GM18873 (cell line): ENCODE data around the gene ZC3H18.

Experiments
- ATAC-seq: cut with Tn5 transposase; IDR thresholded peaks from one replicate; pipeline ENCODE4 v1.9.1; 2021; ENCODE audit warnings: mild to moderate bottlenecking, moderate library complexity, moderate number of reproducible peaks; ENCODE audit not compliant: unreplicated experiment, low FRiP score

ZC3H18 gene

GRCh38 chr16:88578446-88579313 is 8.5 kb downstream of the ZC3H18 start:
- no peak for ATAC-seq

- no peak for ATAC-seq
Measured at GRCh38 chr16:88580371-88580770, 10.2 kb downstream of the ZC3H18 start.

DNA sequence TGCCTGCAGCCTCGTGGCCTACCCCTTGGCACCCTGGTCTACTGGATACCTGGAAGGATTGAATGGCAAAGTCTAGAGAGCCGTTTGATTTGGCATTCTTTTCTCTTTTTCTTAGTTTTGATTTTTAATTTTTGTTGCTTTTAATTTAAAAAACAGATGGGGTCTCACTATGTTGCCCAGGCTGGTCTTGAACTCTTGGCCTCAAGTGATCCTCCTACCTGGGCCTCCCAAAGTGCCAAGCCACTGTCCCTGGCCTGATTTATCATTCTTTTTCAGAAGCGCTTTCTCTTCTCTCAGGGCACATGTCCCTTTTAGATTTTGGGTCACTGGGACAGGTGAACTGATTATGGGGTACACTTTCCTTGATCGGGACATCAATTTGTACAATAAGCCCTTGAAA is 10.8 kb downstream of the ZC3H18 start:
- no peak for ATAC-seq

DNA sequence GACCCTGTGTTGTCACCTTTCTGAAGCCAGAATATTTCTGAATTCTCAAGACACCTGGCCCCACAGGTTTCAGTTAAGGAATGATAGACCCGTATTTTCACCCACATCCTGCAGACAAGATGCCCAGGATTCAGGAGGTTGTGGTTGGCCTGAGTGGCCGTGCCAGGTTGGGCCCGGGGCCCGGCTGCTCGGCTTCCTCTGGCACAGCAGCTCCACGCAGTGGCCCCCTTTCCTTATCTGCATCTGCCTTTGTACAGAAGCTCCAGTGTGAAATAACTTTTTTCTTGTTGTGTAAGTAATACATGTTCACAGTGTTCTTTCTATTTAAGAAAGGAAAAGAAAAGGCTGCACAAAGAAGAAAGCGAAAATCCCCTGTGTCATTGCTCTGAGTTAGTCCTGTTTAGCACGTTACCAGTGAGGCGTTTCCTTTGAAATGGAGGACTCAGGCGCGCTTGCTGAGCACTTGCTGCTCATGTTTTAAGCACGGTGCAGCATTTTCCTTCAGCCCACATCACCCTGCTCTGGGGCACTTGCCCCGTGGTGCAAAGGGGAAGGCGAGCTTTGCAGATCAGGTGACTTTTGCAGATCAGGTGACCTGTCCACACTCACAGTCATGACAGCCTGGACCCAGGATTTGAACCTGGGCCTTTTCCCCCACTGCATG is 12.8 kb downstream of the ZC3H18 start:
- no peak for ATAC-seq

DNA sequence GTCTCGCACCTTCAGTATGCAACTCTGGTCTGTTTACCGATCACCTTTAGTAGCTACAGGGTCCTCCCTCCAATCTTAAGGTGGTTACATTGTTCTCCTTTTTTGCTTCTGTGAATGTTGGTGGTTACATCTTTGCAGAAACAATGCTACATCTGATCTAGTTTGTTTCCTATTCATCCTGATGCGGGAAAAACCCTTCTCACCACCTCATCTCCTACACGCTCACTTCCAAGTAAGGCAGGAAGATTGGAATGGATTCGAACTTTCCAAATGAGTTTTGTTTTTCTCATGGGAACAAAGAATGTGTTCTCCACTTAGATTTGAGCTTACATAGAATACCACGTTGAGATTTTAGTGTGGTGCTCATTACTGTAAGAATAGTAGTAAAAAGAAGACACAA is 14.5 kb downstream of the ZC3H18 start:
- ATAC-seq, result no peak

- ATAC-seq, result no peak
Measured at GRCh38 chr16:88585269-88585668, 15.1 kb downstream of the ZC3H18 start.

GRCh38 chr16:88585927-88586581 is 15.9 kb downstream of the ZC3H18 start:
- ATAC-seq, result no peak

DNA sequence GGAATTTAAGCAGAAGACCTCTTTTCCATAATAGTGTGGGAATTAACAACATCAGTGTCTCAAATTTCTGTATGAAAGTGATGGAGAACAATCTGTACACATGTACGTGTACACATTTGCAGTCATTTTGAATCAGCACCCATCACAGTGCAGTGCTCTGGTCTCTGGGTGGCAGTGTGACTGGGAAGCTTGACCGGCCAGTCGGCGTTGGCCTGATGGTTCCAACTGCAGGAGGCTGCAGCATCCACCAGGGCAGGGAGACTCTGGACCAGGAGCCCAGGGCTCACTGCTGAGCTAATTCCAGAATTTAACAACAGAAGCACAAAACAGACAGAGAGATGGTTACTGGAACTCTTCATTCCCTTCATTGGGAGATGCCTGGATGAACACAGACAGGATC is 17.9 kb downstream of the ZC3H18 start:
- no peak for ATAC-seq

DNA sequence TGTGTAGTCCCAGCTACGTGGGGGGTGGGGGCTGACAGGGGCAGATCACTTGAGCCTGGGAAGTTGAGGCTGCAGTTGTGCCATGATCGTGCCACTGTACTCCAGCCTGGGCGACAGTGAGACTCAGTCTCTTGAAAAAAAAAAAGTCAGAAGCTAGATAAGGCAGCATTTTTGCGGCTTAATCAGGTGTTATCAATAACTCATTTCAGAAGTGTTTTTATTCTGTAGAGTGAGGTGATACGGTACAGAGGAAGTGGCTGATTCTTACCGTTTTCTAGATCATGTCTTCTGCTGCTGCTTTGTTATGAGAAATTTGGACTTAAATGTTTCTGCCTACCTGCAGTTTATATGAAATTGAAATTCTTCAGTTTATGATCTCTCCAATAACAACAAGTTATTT is 18.6 kb downstream of the ZC3H18 start:
- ATAC-seq, result no peak

DNA sequence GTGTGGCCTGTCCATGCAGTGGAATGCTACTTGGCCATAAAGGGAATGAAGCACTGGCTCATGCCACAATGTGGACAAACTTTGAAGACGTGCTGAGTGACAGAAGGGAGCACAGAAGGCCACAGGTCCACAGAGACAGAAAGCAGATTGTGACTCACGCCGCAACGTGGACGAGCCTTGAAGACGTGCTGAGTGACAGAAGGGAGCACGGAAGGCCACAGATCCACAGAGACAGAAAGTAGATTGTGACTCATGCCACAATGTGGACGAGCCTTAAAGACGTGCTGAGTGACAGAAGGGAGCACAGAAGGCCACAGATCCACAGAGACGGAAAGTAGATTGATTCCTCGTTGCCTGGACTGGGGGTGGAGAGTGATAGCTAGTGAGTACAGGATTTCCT is 19.2 kb downstream of the ZC3H18 start:
- no peak for ATAC-seq

DNA sequence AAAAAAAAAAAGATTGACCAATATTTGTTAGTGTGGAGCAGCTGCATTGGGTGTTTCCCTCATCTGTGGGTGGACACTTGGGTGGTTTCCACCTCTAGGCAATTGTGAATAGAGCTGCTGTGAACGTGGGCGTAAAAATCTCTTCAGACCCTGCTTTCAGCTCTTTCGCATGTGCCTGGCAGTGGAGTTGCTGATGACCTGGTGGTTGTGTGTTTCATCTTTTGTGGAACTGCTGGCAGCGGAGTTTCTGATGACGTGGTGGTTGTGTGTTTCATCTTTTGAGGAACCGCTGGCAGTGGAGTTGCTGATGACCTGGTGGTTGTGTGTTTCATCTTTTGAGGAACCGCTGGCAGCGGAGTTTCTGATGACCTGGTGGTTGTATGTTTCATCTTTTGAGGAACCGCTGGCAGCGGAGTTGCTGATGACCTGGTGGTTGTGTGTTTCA is 21.4 kb downstream of the ZC3H18 start:
- no peak for ATAC-seq

DNA sequence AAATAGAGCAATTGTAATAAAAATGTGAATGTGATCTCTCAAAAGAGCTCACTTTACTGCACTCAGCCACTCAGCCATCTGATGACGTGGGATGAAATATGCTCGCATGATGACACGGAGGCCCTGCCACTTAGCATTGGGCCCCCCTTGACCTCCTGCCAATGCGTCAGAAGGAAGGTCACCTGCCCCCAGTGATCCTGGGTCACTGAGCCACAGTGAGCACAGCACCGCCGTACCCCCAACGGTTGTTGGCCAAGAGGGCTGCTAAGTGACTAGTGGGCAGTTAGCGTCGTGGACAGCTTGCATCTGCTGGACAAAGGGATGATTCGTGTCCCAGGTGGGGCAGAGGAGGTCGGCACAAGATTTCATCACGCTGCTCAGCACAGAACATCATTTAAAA is 22.9 kb downstream of the ZC3H18 start:
- no peak for ATAC-seq

GRCh38 chr16:88593489-88593888 is 23.3 kb downstream of the ZC3H18 start:
- no peak for ATAC-seq

DNA sequence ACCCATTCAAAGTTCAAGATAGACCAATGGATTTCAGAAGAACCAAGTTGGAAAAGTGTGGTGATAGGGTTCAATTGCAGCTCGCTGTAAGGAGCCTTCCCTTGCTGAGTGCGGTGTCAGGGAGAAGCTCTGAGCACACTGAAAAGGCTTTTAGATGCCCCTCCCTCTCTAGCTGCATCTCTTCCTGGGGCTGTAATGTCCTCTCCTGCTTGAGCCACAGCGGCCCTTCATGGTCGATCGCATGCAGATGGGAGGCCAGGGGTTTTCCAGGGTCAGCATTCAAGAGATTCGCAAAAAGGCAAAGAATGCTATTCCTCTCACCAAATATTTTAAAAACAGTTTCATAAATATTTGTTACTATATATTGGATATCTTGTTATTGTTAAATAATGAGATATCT is 23.7 kb downstream of the ZC3H18 start:
- ATAC-seq, result no peak

- ATAC-seq, result no peak
Measured at GRCh38 chr16:88595101-88595500, 24.9 kb downstream of the ZC3H18 start.

GRCh38 chr16:88595921-88596320 is 25.7 kb downstream of the ZC3H18 start:
- no peak for ATAC-seq

- no peak for ATAC-seq
Measured at GRCh38 chr16:88596483-88596882, 26.3 kb downstream of the ZC3H18 start.

DNA sequence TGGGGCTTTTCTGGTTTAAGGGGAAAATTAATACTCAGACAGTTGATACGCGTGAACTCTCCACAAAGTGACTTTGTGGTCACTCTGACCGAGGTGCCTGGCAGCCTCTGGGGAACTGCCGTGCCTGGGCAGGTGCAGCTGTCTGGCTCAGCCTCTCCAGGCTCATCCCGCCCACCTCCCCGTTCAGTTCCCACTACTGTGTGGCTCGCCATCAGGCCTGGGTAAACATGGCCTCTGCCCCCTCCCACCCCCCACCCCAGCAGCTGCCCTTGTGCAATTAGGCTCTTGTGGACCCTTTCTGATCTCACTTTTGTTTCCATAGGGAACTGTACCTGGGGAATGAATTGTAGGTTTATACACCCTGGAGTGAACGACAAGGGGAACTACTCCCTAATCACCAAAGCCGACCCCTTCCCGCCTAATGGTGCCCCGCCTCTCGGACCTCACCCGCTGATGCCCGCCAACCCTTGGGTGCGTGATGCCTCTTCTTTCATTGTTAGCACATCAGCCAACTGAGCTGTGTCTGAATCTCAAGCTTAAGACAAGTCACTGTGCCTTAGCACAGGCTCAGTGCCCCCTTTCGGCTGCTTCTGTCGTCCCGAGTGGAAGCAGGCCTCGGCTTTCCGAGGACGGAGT is 27.8 kb downstream of the ZC3H18 start:
- ATAC-seq, result no peak

- no peak for ATAC-seq
Measured at GRCh38 chr16:88599092-88599733, 29.0 kb downstream of the ZC3H18 start.

DNA sequence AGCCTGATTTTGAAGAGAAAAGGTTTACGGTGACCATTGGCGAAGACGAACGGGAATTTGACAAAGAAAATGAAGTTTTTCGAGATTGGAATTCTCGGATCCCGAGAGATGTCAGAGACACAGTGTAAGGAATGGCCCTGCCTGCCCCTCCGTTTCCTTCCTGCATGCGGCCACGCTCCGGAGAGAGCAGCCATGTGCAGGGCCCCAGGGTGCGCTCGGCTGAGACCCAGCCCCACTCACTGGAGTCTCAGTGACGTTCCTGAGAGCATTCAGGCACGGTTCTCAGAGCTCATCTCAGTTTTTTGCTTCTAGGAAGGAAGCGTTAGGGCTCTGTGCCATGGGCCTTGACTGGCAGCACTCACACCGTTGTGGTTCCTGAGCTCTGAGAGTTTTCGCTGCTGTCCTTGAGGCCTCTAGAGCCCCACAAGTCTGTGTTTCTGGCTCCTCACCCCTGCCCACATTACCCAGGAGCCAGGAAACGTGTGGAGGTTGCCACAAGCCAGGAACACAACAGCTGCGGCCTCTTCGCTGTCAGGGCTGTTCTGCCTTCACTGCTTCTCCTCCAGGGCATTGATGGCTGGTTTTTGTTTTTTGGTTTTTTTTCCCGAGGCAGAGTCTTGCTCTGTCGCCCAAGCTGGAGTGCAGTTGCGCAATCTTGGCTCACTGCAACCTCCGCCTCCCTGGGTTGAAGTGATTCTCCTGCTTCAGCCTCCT is 29.8 kb downstream of the ZC3H18 start:
- no peak for ATAC-seq
